Measurements from ENCODE around the gene PRR33.
"Not testable (repeated sequence)": the region's sequence is repeated elsewhere in the genome, so short reads cannot be mapped to it uniquely, and the experiment has no call there.

PRR33 gene

GRCh38 chr11:1874441-1875092 lies 17.1 kb downstream of the PRR33 start:
- DNase-seq = not testable (repeated sequence)

DNA sequence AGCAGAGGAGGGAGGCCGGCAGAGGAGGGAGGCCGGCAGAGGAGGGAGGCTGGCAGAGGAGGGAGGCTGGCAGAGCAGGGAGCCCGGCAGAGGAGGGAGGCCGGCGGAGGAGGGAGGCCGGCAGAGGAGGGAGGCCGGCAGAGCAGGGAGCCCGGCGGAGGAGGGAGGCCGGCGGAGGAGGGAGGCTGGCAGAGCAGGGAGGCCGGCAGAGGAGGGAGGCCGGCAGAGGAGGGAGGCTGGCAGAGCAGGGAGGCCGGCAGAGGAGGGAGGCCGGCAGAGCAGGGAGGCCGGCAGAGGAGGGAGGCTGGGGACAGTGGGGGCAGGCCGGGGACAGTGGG lies 17.9 kb downstream of the PRR33 start:
- not testable (repeated sequence) for DNase-seq

- DNase-seq = peak; percentile 13
These were observed 18.5 kb downstream of the PRR33 start for GRCh38 chr11:1873048-1873812.

GRCh38 chr11:1872267-1872985 lies 19.3 kb downstream of the PRR33 start:
- no peak for DNase-seq

DNA sequence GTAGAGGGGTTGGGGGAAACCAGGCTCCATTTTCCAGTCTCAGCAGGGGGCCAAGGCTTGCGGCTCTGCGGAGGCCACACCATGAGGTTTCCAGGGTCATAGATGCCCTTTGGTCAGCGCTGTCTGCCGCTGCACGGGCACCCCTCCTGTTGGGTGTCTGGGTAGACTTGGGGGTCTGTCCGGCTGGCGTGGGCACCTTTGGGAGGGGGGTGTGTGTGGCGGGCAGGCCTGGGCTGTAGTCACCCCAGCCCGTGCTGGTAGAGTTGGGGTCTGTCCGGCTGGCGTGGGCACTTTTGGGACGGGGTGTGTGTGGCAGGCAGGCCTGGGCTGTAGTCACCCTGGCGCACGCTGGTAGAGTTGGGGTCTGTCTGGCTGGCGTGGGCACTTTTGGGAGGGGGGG lies 20.2 kb downstream of the PRR33 start:
- no peak for DNase-seq

- DNase-seq = no peak
These were observed 20.8 kb downstream of the PRR33 start for GRCh38 chr11:1870721-1871466.

DNA sequence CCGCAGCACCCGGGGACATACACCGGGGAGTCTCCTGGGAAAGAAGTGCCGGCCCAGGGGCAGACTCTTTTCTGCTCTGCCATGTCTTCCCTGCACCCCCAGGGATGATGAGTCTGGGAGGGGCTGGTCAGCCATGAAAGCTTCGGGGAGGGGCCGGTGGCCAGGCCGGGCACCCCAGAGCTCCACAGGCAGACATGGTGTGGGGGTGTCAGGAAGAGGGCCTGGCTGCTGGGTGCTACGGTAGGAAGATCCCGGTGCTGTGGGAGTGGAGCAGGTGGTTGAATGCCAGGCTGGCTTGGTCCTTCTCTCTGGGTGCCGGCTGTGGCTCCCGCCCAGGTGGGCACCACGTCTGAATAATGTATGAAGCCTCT lies 21.4 kb downstream of the PRR33 start:
- DNase-seq = no peak

DNA sequence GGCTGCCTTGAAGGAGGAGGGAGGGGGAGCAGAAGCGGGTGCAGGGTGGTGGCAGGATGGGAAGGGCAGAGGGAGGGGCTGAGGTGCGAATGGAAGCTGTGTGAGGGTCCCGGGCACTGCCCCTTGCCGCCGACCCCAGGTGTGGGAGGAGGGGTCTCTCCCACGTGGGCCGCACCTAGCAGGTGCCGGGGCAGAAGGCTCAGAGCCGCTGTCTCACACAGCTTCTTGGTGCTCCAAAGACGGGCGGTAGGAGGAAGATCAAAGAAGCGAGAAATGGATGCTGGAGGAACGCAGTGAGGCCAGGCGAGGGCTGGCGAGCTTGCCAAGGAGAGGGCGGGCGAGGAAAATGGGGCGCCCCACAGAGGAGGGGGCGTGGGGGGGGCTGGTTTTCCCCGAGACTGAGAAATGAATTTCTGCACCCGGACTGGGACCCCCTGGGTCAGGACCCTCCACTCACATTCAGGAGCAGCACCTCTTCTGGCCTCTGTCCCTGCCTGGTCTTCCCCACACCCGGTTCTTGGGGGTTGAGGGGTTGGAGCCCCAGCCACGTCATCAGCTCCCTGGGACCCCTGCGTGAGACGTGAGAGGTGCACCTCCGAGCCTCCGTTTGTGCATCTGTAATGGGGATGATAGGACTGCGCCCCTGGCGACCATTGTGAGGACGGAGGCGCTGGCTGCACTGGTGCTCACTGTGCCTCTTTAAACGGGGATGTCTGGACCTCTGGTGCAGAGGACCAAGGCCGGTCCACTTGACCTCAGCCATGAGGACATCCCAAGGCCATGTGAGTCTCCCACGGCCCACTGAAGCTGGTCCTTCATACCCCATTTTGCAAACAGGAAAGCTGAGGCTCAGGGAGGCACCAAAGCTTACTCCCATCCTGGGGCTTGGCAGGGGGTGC lies 22.0 kb downstream of the PRR33 start:
- DNase-seq = no peak

DNA sequence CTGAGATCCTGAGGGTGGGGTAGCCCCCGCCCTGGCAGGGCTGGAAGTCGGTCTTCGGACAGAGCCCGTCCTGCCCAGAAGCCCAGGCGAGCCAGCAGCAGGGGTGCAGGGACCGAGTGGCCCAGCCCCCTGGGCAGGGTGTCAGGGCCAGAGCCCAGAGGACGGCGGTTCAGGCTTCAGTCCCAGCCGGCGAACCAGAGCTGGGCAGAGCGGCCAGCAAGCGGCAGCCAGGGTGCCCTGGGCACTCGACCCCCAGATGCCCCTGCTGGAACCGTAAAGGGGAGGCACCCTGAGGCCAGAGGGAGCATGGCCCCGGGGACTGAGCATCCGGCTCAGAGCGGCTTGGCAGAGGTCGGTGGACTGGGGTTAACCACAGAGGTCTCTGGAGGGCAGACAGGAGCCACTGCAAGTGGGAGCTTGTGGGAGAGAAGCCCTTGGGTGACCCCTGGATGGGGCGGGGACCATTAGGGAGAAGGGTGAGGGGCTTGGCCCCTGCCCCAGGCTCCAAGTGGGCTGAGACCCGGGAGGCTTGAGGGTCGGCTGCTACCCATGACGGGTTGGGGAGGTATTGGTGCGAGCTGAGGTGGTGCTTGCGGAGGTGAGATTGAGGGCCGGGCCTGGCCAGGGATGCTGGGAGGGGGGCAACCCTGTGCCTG lies 22.9 kb downstream of the PRR33 start:
- DNase-seq = no peak

DNA sequence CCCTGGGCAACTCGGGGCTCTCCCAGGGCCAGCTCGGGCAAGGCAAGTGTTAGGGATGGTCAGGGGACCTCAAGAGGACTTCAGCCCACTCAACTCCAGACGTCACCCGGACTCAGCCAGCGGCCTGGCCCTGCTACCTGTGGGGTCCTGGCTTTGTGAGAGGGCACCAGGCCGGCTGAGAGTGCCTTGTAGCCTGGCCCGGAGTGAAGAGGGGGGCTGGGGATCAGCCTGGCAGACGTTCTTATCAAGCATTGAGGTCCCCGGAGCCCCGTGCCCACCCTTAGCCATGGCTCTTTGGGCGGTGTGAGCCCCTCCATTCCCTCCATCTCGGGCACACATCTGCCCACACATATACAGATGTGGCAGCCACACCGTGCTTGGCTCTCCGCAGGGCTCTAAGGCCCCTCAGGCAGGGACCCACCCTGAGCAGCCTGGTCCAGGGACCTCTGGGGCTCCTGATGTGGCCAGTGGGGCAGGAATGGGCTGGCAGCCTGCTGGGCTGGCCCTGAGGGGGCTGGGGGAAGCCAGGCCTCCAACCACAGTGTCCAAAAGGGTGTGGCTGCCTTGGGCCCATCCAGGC lies 23.5 kb downstream of the PRR33 start:
- DNase-seq = no peak

DNA sequence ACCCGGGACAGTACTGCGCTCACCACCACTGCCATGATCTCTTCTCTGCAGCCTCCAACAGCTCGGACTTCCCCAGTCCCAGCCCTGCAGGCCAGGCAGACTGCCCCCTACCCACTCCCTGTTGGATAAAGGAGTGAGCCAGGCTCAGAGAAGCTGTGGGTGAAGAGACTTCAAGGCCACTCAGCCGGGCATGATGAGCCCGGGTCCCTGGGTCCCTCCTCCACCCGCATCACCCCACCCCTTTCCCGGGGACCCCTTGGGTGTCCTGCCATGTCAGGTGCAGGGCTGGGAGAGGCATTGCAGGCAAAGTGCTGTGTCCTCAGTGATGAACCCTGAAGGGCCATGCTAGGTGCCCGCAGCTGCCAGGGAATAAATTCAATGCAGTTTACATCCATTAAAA lies 24.3 kb downstream of the PRR33 start:
- no peak for DNase-seq

GRCh38 chr11:1866776-1867175 lies 24.9 kb downstream of the PRR33 start:
- DNase-seq = no peak

DNA sequence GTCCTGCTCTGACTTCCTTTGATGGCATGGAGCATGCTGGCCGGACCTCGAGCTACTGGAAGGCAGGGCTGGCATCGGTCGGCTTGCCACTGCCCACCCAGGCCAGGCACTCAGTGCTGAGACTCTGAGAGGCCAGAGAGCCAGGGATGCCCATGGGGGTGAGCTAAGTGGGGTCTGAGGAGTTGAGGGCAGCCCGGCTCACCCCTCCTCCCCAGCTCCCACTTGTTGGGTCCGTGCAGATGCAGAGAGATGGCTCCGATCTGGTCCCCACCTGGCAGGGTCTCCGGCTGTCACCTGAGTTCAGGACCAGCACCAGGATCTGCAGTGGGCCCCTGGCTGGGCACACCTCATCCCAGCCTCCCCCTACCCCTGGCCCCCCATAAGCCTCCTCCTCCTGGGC lies 25.5 kb downstream of the PRR33 start:
- no peak for DNase-seq

- DNase-seq = no peak
These were observed 26.6 kb downstream of the PRR33 start for GRCh38 chr11:1864831-1865665.

DNA sequence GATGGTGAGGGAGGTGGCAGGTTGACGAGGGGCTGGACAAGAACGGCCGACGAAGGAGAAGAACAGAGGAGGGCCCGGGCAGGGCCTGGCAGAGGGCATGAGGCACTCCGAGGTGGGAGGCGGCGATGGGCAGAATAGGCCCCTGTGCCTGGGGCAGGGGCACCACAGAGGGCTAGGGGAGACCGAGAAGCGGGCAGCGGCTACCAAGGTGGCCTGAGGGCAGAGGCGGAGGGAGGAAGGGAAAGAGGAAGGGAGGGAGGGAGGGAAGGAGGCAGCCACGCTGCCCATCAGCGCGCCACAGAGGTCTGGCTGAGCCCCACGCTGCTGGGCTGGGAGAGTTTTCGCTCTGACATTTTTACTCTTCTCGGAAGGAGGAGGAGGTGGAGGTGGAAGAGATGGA lies 27.5 kb downstream of the PRR33 start:
- DNase-seq = no peak

DNA sequence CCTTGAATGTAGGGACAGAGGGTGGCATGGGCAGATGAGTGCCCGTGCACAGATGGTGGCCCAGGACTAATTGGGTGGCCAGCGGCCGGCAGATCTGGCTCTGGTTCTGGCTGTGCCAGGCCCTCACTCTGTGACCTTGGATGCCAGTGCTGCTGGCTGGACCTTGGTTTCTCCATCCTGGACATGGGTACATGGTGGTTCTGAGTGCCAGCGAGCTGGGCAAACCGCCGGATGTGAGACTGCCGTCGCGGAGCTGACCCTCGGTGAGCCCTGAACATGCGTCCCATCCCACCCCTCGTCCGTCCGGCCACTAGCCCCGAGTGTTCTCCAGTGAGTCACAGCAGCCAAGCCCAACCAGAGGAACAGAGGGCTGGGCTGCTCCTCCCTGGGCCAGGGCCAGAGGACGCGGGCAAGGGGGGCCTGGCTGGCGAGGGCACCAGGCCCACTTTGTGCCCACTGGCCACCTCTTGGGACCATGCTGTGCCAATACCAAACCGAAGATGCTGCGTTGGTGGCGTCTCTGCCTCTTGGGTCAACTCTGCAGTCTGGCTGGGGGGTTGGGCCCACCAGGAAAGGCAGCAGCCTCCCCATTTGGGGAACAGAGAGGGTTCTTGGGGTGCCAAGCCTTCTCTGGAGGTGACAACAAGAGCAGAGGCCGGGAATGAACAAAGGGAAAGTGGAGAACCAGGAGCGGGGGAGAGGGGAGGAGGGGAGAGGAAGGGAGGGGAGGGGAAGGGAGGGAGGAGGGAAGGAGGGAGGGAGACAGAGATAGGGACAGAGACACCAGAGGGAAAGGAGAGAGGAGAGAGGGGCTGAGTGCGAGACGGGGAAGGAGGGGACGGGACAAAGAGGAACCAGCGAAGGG lies 28.1 kb downstream of the PRR33 start:
- DNase-seq = peak; percentile 81

DNA sequence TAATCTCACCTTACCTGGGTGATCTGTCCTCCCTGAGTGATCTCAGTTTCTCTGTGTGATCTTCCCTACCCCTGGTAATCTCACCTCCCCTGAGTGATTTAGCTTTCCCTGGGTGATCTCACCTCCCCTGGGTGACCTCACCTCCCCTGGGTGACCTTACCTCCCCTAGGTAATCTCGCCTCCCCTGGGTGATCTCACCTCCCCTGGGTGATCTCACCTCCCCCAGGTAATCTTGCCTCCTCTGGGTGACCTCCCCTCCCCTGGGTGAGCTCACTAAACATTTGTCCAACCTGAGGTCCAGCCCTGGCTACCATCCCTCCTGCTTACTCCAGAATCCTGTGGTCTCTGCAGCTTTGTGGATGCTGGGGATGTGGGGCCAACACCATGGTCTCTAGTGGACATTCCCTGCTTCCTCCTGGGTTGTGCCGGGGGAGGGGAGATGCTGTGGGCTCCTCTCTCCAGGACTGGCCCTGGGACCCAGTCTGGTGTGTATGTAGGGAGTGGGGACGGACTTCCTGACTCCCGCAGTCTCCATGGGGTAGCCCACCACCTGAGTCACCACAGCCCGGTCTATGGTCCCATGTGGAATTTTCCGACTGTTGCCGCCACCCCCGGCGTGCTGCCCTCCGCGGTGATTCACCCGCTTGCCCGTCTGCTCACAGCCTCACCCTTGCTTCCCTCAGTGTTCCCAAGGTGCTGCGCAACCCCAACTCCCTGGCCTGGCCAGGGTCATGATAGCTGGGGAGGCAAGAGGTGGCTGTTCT lies 28.9 kb downstream of the PRR33 start:
- peak; percentile 40 for DNase-seq
